ENCODE measurements around the gene PVALEF.
"Not testable (repeated sequence)": the region's sequence is repeated elsewhere in the genome, so short reads cannot be mapped to it uniquely, and the experiment has no call there.

Gene PVALEF

DNA sequence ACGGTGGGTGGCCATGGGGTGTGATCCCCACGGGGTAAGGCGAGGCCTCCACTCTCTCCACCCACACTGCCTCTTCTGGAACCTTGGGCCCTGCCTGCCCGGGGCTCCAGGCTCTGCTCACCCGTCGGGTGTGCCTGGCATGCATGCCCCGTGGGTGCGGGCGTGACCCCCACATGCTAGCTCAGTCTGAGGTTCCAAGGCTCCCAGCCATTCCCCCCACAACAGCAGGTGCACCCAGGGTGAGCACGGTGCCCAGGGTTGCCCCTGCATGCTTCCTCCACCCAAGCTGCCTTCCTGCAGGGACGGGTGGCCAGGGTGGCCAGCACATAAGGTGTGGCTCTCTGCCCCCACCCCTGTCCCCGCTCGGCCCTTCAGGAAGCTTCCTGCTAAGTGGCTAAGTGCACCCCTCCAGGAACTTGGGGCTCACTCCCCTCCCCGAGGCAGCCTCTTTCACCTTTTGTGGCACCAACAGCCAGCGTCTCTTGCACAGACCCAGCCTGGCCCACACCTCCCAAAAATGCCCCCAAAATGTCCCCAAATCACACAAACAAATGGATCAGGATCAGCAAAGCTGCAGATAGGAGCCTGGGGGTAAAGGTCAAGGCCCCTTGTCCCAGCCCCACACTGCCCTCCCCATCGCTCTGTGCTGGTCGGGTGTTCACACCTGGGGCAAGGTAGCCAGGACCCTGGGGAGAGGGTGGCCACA, 21.4 kb upstream of the PVALEF start:
- TF ChIP-seq POLR2A (IDR thresholded peaks at IDR 0.05; ENCODE audit: low read length) (no peak), GATA1 (IDR thresholded peaks at IDR 0.05; ENCODE audit: low read depth, low read length) (no peak)

DNA sequence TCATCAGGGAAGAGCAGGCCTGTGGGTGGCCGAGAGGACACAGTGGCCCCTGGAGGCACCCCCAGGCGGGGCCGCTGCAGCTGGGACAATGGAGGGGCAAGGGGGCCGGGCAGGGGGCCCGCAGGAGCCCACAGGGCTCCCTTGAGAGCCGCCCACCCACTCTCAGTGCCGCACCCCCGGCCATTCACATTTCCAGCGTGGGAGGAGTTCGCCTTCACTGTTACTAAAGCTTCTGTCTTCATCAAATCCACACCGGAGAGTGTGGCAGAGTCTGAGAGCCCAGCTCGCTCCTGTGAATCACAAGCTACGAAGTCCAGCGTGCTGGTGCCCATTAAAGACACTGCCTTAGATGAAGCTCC, 20.9 kb upstream of the PVALEF start:
- TF ChIP-seq POLR2A (IDR thresholded peaks at IDR 0.05; ENCODE audit: low read length): no peak
- TF ChIP-seq GATA1 (IDR thresholded peaks at IDR 0.05; ENCODE audit: low read depth, low read length): no peak
- DNase-seq: no peak

More for the DNA sequence above, 21.4 kb upstream of the PVALEF start:
- DNase-seq: no peak

GRCh38 chr17:81146208-81146607, 19.1 kb upstream of the PVALEF start:
- DNase-seq: not testable (repeated sequence)

GRCh38 chr17:81147701-81148100, 17.6 kb upstream of the PVALEF start:
- no peak for DNase-seq
- TF ChIP-seq POLR2A (IDR thresholded peaks at IDR 0.05; ENCODE audit: low read length) (no peak), GATA1 (IDR thresholded peaks at IDR 0.05; ENCODE audit: low read depth, low read length) (no peak)

DNA sequence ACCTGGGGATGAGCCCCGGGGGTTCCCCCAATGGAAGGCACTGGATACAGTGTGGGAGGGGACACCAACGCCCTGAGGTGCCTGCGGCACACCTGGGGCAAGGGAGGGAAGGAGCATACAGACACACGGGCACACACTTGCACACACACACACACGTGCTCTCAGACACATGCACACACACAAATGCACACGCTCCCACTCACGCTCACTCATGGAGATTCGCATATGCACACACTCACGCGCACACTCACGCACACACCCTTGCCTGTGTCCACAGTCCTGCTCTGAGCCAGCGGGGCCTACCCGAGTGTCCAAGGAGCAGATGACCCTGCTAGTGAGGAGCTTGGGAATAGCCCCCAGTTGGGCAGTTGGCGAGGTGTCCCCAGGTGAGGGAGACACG, 16.7 kb upstream of the PVALEF start:
- TF ChIP-seq POLR2A (IDR thresholded peaks at IDR 0.05; ENCODE audit: low read length) (no peak), GATA1 (IDR thresholded peaks at IDR 0.05; ENCODE audit: low read depth, low read length) (no peak)
- DNase-seq: no peak

DNA sequence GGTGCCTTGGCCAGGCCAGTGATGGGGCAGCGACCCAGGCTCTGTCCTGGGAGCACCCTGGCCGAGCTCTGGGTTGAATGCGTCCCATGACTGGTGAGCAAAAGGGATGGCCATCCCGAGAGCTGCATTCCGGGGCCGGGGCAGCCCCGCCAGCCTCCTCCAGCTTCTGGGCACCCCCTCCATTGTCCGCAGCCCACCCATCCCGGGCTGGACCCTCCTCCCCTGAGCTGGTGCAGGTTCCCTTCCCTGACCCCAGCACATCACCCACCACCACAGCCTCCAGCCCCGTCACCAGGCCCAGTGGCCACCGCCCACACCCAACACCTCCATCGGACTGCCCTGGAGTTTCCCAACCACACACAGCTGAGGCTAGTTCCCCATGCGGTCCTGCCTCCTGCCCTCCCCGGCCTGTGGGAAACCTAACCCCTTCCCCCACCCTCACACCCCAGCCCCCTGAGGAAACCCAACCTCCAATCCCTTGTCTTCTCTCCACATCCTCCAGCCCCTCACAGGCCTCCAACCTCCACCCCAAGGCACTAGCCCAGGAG, 16.2 kb upstream of the PVALEF start:
- TF ChIP-seq GATA1 (IDR thresholded peaks at IDR 0.05; ENCODE audit: low read depth, low read length): no peak
- TF ChIP-seq POLR2A (IDR thresholded peaks at IDR 0.05; ENCODE audit: low read length): no peak
- no peak for DNase-seq

GRCh38 chr17:81150377-81151077, 14.8 kb upstream of the PVALEF start:
- no peak for DNase-seq
- no peak for TF ChIP-seq GATA1 (IDR thresholded peaks at IDR 0.05; ENCODE audit: low read depth, low read length)
- TF ChIP-seq POLR2A (IDR thresholded peaks at IDR 0.05; ENCODE audit: low read length): no peak

DNA sequence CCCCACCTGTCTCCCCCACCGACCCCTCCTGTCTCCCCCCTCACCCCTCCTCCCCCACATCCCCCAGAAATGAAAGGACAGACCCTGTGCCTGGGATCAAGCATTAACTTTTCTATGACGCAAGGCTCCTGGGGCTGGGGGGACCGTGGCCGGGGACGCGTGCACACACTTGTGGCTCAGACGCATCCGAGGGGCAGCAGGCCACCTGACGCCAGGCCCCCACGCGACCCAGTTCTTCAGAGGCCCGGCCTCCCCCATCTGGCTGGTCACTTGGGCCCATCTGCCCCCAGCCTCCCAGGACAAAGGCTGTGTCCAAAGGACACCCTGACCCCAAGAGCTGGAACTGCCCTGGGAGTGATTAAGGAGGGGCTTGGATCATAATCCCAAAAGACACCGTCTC, 14.0 kb upstream of the PVALEF start:
- DNase-seq: no peak
- TF ChIP-seq GATA1 (IDR thresholded peaks at IDR 0.05; ENCODE audit: low read depth, low read length) (no peak), POLR2A (IDR thresholded peaks at IDR 0.05; ENCODE audit: low read length) (no peak)

GRCh38 chr17:81152288-81152828, 12.9 kb upstream of the PVALEF start:
- no peak for DNase-seq
- TF ChIP-seq GATA1 (IDR thresholded peaks at IDR 0.05; ENCODE audit: low read depth, low read length) (no peak), POLR2A (IDR thresholded peaks at IDR 0.05; ENCODE audit: low read length) (no peak)

DNA sequence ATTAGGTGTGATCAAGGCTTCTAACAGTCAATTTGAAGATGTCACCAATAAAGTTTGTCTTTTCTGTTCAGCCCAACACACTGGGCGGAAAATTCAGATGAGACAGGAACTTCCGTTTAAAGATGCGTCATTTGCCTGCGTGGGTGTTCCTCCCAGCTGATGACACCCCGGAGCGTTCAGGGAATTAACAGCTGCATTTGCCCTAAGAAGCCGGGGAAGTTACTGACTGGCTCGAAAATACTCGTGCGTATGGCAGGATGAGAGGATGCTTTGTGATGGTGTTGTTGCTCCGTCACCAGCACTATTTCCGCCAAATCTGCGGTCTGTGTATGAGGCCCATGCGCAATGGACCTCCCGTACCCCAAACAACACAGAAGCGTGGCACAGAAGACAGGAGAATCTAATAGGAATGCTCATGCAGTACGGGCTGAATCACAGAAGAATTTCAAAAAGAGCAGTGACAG, 11.9 kb upstream of the PVALEF start:
- no peak for TF ChIP-seq POLR2A (IDR thresholded peaks at IDR 0.05; ENCODE audit: low read length)
- TF ChIP-seq GATA1 (IDR thresholded peaks at IDR 0.05; ENCODE audit: low read depth, low read length): no peak
- no peak for DNase-seq

GRCh38 chr17:81154016-81154415, 11.3 kb upstream of the PVALEF start:
- not testable (repeated sequence) for DNase-seq

- no peak for TF ChIP-seq POLR2A (IDR thresholded peaks at IDR 0.05; ENCODE audit: low read length)
- TF ChIP-seq GATA1 (IDR thresholded peaks at IDR 0.05; ENCODE audit: low read depth, low read length): no peak
- DNase-seq: no peak
These were observed 10.3 kb upstream of the PVALEF start for GRCh38 chr17:81154961-81155360.

DNA sequence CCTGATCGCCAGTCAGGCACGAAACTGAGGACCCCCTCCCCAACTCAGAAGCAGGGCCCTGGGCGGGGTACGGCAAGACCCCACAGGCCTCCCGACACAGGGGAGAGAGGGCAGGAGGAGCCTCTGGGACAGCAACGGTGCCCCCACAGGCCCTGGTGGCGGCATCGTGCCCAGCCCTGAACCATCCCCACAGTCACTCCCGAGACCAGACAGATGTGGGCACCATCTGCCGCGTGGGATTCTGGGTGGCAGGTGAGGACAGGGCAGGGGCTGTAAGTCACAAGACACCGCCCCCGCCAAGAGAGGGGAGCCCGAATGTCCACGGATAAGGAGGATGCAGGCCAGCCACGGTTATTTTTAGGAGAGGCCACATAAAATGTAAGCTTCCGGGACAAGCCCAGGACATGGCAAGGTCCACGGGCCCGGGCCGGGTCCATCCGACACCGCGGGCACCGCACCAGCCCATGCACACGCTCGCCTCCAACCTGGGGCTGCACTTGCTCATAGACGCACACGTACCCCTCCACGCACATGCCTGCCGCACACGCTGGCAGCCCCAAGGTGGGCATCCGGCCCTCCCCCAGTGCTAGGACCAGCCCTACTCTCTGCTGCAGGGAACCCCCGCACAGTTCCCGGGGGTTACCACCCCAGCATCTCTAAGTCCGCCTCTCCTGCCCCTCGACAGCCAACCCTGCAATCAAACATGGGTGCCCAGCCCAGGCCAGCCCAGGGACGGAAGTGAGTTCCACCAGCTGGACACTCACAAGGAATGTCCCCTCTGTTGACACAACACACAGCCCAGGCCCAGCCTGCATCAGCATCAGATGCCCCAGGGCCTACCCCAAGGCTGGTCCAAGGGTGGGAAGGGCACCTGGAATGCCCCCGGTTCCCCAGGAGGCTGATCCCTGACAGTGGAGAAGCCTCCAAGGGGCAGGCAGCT, 8.2 kb upstream of the PVALEF start:
- TF ChIP-seq POLR2A (IDR thresholded peaks at IDR 0.05; ENCODE audit: low read length) (no peak), GATA1 (IDR thresholded peaks at IDR 0.05; ENCODE audit: low read depth, low read length) (no peak)
- DNase-seq: no peak
